Upper lobe of left lung (tissue), 6 donors: ENCODE measurements around the gene PLXND1. TPM values are rescaled to one million over a fixed set of nuclear protein-coding genes. Genes with fewer than 3 reads are reported as not detected.

Experiments
- ATAC-seq, 2 donors: fragments of 200-7000 bp; cut with Tn5 transposase; one replicate each; pipeline ENCODE4 v1.9.1; 2022; ENCODE audit warnings: mild to moderate bottlenecking in 2 of 2, moderate library complexity in 2 of 2; ENCODE audit not compliant: low FRiP score in 2 of 2
- DNase-seq, 2 donors: peaks; one replicate each; pipeline ENCODE4 v3.0.0-alpha.2; 2019 to 2020
- H3K27ac ChIP-seq, 4 donors: fragments of 200-600 bp; sonication (generic); one replicate each; pipeline ENCODE4 v1.5.1; 2016 to 2019
- H3K27me3 ChIP-seq, 4 donors: fragments of 200-600 bp; sonication (generic); one replicate each; pipeline ENCODE4 v1.5.1; 2017 to 2019
- H3K36me3 ChIP-seq, 4 donors: fragments of 200-600 bp; sonication (generic); one replicate each; pipeline ENCODE4 v1.5.1; 2016 to 2019
- H3K4me1 ChIP-seq, 4 donors: fragments of 200-600 bp; sonication (generic); one replicate each; pipeline ENCODE4 v1.5.1; 2018 to 2019
- H3K4me3 ChIP-seq, 4 donors: fragments of 200-600 bp; sonication (generic); one replicate each; pipeline ENCODE4 v1.5.1; 2017 to 2019; ENCODE audit warnings: mild to moderate bottlenecking in 2 of 4, moderate library complexity in 1 of 4
- H3K9me3 ChIP-seq, 4 donors: fragments of 200-600 bp; sonication (generic); one replicate each; pipeline ENCODE4 v1.5.1; 2018 to 2019
- EP300 ChIP-seq, 4 donors: sonication (generic); formaldehyde crosslinking; IDR thresholded peaks; one replicate each; pipeline ENCODE4 v1.5.1; 2017; ENCODE audit warnings: antibody characterized with exemption in 4 of 4, control low read depth in 2 of 4
- POLR2A ChIP-seq, 4 donors: fragments of 450-650 bp; IDR thresholded peaks; one replicate each; pipeline ENCODE4 v1.5.1; 2016 to 2017; ENCODE audit warnings: antibody characterized with exemption in 4 of 4, mild to moderate bottlenecking in 2 of 4
- POLR2AphosphoS5 ChIP-seq, 2 donors: sonication (generic); formaldehyde crosslinking; IDR thresholded peaks; one replicate each; pipeline ENCODE4 v1.5.1; 2017; ENCODE audit warnings: antibody characterized with exemption in 2 of 2
- WGBS, 2 donors: methylation state at CpG; one replicate each; pipeline ENCODE4 v1.1.5; 2017 to 2018; 5-methylcytosine and 5-hydroxymethylcytosine counted together
- total RNA-seq, 6 donors: library from RNA; depleted of rRNA in 4 of 6; stranded (reverse); fragments of >200 nt in 4 of 6; gene quantifications; one replicate each; pipeline versions ENCODE4 v1.1.0 to v1.2.1, GENCODE V29; 2016 to 2021
- TF ChIP-seq, protein P1 (sequence below), 6 experiments: fragments of 450-650 bp in 4 of 6; fragments of 200-600 bp in 2 of 6; sonication (generic) in 2 of 6; IDR thresholded peaks; one replicate each; pipeline ENCODE4 v1.5.1; 2016 to 2019; ENCODE audit warnings: antibody characterized with exemption in 6 of 6
- donor health status: DM: no; HTN: no; CAD: no; lungs with moderate emphysema.
- donor health status: DM: no; HTN: yes; CAD: no; lungs with severe emphysema.

Gene PLXND1
- total RNA-seq, 6 donors from 2014 or later: 95.3 to 607 (median 227) TPM

DNA sequence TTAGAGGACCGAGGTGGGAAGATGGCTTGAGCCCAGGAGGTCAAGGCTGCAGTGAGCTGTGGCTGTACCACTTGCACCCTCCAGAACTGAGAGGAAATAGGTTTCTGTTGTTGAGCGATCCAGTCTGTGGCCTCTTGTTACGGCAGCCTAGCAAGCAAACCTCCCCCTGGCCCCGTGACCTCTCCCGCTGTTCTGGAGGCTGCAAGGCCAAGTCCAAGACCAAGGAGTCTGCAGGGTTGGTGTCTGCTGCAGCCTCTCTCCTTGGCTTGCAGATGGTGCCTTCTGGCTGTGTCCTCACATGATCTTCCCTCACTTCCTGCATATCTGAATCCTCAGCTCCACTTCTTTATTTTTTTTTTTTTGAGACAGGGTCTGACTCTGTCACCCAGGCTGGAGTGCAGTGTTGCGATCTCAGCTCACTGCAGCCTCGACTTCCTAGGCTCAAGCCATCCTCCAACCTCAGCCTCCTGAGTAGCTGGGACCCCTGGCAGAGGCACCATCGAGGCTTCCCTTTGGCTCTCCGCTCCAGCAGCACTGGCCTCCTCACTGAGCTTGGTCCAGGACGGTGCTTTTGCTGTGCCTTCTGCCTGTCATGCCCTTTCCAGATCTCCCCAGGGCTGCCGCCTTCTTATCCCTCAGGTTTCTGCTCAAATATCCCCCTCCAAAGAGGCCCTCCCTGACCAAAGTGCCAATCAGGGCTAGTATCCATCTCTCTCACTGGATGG, 18.0 kb upstream of the PLXND1 start:
- no peaks in the 10 kb centered on the region for H3K27me3 ChIP-seq
- DNase-seq (no peak), ATAC-seq (no peak)
- H3K4me1 ChIP-seq: peaks cover 66 to 88% (median 84%) of the 10 kb centered on the region in 4 donors
- WGBS, 2 donors: 61 to 62% methylated on average over 8 to 11 of the region's 11 CpGs
- no peaks in the 10 kb centered on the region for H3K36me3 ChIP-seq
- H3K9me3 ChIP-seq: no peaks in the 10 kb centered on the region
- peak in 1 of 2 donors; percentile 11 for TF ChIP-seq POLR2AphosphoS5 (IDR thresholded peaks at IDR 0.05)
- TF ChIP-seq POLR2A (IDR thresholded peaks at IDR 0.05): peak in 1 of 4 donors; percentile 26
- TF ChIP-seq EP300 (IDR thresholded peaks at IDR 0.05): peak in 1 of 4 donors; percentile 15
- TF ChIP-seq, protein P1, sequence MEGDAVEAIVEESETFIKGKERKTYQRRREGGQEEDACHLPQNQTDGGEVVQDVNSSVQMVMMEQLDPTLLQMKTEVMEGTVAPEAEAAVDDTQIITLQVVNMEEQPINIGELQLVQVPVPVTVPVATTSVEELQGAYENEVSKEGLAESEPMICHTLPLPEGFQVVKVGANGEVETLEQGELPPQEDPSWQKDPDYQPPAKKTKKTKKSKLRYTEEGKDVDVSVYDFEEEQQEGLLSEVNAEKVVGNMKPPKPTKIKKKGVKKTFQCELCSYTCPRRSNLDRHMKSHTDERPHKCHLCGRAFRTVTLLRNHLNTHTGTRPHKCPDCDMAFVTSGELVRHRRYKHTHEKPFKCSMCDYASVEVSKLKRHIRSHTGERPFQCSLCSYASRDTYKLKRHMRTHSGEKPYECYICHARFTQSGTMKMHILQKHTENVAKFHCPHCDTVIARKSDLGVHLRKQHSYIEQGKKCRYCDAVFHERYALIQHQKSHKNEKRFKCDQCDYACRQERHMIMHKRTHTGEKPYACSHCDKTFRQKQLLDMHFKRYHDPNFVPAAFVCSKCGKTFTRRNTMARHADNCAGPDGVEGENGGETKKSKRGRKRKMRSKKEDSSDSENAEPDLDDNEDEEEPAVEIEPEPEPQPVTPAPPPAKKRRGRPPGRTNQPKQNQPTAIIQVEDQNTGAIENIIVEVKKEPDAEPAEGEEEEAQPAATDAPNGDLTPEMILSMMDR (IDR thresholded peaks at IDR 0.05): no peak
- no peak overlapping the region for H3K4me3 ChIP-seq
- H3K27ac ChIP-seq: peak overlapping the region; percentile 93 to 99 (median 97)

GRCh38 chr3:129623447-129624118, 17.1 kb upstream of the PLXND1 start:
- TF ChIP-seq POLR2A (IDR thresholded peaks at IDR 0.05) (peak in 1 of 4 donors; percentile 33), EP300 (IDR thresholded peaks at IDR 0.05) (peak in 2 of 4 donors; percentile 68 to 85), POLR2AphosphoS5 (IDR thresholded peaks at IDR 0.05) (peak; percentile 77 to 83)
- TF ChIP-seq, protein P1 (IDR thresholded peaks at IDR 0.05): peak in 1 of 6 experiments; percentile 20
- peak overlapping the region; percentile 93 to 99 (median 97) for H3K27ac ChIP-seq
- H3K36me3 ChIP-seq: no peaks in the 10 kb centered on the region
- no peak overlapping the region for H3K4me3 ChIP-seq
- DNase-seq (peak in 1 of 2 donors; percentile 88), ATAC-seq (peak in 1 of 2 donors; percentile 31)
- no peaks in the 10 kb centered on the region for H3K27me3 ChIP-seq
- peaks cover 73 to 98% (median 90%) of the 10 kb centered on the region in 4 donors for H3K4me1 ChIP-seq
- 45% methylated on average over 5 to 16 of the region's 17 CpGs for WGBS, 2 donors
- H3K9me3 ChIP-seq: no peaks in the 10 kb centered on the region

DNA sequence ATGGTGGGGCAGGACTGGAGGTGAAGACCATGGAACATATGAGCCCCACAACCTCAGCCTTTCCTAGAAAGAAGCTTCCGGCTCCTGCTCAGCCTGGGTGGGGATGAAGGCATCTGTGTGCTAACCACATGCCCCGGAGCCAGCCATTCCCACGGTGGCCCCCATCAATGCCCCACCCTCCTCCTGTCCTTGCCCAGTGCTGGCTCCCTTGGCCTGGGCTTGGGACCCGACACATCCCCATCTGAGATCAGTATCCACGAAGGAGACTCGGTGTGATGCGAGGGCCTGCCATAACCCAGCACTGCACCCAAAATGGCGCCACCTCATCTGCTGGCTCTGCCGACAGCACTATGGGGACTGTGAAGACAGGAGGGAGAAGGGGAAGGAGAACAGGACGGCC, 16.5 kb upstream of the PLXND1 start:
- TF ChIP-seq EP300 (IDR thresholded peaks at IDR 0.05): no peak
- TF ChIP-seq, protein P1 (IDR thresholded peaks at IDR 0.05): no peak
- no peak for TF ChIP-seq POLR2AphosphoS5 (IDR thresholded peaks at IDR 0.05)
- no peak for TF ChIP-seq POLR2A (IDR thresholded peaks at IDR 0.05)
- Histone ChIP-seq H3K4me1 (peaks cover 73 to 98% (median 90%) of the 10 kb centered on the region in 4 donors), H3K27me3 (no peaks in the 10 kb centered on the region), H3K9me3 (no peaks in the 10 kb centered on the region), H3K36me3 (no peaks in the 10 kb centered on the region), H3K4me3 (no peak overlapping the region), H3K27ac (peak overlapping the region; percentile 93 to 99 (median 97))
- WGBS, 2 donors: 74 to 86% methylated on average over 7 to 10 of the region's 10 CpGs
- ATAC-seq (no peak), DNase-seq (peak in 1 of 2 donors; percentile 20)

DNA sequence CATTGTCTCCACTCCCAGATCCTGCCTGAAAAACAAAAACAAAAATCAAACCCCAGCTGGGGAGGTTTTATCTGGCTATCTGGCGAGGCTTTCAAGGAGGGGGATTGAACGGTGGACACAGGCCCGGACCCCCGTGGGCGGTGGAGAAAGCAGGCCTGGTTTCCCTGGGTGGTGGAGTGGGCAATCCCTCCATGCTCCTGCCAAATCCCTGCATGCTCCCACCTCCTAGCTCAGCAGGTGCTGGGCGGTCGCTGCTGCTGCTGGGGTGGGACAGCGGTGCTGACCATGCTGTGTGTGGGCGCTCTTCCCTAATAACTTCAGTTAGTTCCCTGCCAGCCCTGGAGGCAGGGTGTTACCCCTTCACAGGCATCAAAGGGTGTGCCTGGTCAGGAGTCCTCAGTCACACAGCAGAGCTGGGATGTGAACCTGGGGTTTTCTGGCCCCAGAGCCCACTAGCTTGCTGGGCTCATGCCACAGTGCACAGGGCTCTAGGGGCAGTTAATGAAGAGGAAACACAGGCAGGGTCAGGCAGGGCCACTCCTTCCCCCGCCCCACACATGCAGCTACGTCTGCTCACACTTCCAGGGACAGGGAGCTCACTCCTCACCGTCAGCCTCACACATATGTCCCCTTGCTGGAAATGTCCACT, 15.9 kb upstream of the PLXND1 start:
- no peaks in the 10 kb centered on the region for H3K27me3 ChIP-seq
- no peak overlapping the region for H3K4me3 ChIP-seq
- peak in 1 of 2 donors; percentile 21 for DNase-seq
- H3K9me3 ChIP-seq: no peaks in the 10 kb centered on the region
- no peak for TF ChIP-seq POLR2A (IDR thresholded peaks at IDR 0.05)
- no peak for TF ChIP-seq POLR2AphosphoS5 (IDR thresholded peaks at IDR 0.05)
- TF ChIP-seq, protein P1 (IDR thresholded peaks at IDR 0.05): no peak
- TF ChIP-seq EP300 (IDR thresholded peaks at IDR 0.05): no peak
- 54 to 69% methylated on average over 12 of the region's 12 CpGs for WGBS, 2 donors
- peaks cover 72 to 98% (median 89%) of the 10 kb centered on the region in 4 donors for H3K4me1 ChIP-seq
- ATAC-seq: no peak
- peak overlapping the region; percentile 93 to 99 (median 97) for H3K27ac ChIP-seq
- H3K36me3 ChIP-seq: no peaks in the 10 kb centered on the region
